Measurements from ENCODE around the gene MCEMP1.

MCEMP1 gene

DNA sequence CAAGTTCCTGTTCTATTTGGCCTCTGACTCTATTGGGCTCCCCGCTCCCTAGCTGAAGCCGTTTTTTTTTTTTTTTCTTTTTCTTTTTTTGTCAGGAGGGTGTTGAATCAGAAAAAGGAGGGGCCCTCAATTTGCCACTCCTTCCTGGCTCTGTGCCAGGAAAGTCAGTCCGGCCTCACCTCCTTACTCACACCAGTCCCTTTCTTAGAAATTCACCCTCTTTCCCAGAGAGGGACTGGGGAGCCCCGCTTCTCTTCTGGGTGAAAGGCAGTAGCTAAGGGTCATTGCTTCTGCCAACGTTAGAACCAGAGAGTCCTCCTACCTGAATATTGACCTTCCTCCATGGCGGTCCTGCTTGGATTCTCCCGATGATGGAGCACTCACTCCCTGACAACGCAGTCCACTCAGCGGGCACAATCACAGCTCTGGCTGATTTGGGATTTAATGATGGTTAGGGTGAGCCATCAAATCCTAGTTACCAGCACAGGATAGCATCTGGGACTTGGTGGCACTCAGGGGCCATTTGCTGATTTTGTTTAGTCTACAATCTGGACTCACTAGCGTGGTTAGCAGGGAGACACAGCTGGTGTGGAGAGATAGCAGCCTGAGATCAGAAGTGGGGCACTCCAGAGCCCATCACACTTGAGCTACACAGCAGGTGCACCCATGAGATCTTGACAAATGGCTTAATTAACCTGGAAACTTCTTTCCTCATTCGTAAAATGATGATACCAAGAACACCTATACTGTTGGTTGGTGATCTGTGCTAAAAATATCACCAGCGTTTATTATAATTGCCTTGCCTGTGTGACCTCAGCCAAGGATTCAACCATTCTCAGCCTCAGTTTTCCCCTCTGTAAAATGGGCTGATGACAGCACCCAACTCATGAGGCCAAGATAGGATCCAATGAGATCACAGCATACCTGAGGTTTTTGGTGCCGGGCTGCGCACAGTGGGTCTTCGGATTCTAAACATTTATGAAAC lies 22.8 kb downstream of the MCEMP1 start:
- DNase-seq = no peak

DNA sequence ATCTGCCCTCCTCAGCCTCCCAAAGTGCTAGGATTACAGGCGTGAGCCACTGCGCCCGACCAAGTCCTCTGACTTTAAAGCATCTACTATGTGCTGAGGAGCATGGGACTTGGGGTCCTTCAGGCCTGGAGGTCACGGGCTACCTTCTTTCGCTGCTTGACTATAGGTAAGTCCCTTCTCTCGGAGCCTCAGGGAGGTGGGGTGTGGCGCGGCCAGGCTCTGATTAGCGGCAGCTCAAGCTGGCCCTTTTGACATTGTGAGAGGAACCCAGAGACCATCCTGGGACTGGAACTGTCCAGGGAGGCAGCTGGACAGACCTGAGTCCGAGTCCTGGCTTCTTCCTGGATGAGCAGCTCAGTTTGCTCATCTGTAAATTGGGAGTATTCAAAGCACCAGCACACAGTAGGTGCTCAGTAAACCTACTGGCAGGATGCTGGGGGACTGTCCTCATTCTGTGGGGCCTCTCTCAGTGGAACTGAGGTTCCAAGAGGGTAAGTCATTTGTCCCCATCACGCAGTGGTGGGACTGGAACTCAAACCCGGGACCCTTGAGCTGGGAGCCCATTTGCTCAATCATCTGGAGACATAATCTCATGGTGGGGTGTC lies 24.3 kb downstream of the MCEMP1 start:
- DNase-seq = no peak

DNA sequence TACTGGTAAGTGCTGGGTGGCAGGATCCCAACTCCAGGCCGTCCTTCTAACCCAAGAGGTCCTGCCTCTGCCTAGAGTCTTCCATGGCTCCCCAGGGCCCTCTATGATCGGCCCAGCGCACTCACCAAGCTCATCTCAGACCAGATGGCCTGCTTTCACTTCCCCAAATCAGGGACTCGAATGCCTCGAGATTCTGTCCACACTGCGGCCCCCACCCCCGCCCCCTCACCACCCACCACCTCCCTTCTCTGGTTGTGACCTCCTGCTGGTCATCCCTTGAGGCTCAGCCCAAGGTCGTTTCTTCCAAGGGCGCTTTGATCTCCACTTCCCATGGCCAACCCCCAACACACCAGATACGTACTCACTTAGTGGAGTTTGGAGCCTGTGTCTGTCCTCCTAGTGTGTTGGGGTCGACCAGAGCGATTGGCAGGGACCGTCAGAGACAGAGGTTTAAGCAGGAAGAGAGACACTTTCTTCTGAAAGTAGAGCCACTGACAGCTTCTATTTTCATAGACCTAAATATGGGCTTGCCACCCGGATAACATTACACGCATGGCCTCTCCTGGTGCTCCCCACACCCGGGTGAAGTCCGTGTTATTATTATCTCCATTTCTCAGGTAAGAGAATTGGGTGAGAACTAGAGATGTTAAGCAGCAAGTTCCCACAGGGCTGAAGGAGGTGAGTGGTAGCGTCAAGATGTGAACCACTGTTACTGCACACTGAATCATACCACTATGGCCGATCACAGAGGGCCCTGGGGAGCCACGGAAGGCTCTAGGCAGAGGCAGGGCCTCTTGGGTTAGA lies 25.0 kb downstream of the MCEMP1 start, which contains the start of gene FCER2:
Gene FCER2 (minus strand): TSS at position 478 of the 804 bp plus-strand sequence. CDS start 2,371 bp downstream, outside the sequence.
- no peak for DNase-seq

DNA sequence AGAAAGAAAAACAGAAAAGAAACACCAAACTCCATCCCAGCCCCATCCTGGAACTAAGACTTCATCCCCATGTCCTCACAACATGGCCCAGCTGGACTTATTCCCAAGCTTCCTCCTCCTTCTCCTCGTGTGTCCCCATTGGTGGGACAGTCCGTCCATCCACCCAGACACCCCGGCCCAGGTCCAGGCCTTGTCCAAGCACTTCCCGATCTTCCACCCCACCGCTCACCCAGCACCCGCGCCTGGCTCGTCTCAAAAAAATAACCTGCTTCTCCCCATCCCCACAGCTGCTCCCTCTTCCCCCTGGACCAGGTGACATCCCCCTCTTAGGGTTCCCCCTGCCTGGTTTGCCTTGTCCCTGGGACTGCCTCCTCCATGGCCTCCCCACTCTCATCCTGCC lies 26.4 kb downstream of the MCEMP1 start:
- DNase-seq = no peak

DNA sequence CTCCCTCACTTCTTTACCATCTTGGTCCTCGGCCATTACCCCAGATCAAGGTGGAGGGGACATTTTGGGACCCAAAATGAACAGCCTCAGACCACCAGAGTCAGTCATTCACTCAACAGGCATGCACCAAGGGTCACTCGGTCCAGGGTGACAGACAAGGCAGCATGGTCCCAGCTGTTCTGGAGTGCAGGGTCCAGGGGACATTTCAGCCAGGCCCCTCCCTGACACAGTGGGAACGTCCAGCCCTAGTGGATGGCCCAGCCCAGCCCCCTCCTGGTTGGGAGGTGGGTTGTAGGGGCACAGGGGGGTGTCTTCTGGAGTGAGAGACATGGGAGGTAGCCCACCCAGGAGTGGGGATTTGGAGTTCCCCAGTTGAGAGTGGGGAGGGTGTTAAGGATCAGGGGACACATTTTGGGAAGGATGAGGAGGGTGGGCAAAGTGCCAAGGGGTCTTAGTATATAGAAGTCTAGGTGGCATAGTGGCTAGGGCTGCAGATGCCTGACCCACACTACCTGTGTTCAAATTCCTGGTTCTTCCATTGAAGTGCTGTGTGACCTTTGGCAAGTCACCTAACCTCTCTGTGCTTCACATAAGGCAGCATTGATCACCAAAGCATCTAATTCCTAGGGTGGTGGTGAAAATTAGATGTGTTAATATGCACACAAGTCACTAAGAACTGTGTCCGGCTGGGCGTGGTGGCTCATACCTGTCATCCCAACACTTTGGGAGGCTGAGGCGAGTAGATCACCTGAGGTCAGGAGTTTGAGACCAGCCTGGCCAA lies 27.6 kb downstream of the MCEMP1 start:
- no peak for DNase-seq

DNA sequence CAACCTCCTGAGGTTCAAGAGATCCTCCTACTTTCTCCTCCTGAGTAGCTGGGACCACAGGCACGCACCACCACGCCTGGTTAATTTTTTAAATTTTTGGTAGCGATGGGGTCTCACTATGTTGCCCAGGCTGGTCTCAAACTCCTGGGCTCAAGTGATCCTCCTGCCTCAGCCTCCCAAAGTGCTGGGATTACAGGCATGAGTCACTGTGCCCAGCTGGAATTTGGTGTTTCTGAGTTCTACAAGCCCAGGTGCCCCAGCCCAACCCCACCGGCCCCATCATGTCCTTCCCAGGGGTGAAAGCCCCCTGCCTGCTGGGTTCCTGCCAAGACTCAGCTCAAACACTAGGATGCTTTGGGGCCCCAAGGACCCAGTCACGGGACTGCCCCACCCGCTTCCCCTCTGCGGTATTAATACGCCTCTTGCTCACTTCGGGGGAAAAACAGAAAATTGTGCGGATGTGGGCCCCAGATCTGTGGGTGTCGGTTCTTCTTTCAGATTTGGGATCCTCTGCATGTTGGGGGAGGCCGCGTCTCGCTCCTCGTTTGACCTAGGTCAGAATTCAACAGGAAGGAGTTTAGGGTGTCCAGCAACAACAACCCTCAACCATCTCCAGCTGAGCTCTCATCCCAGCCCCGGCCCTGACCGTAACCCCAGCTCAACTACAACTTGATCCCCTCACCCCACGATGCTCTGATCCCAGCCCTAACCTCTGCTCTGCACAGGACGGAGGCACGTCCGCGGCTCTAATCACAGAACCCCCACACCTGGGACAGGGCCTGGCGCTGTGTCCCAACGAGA lies 28.7 kb downstream of the MCEMP1 start:
- no peak for DNase-seq

DNA sequence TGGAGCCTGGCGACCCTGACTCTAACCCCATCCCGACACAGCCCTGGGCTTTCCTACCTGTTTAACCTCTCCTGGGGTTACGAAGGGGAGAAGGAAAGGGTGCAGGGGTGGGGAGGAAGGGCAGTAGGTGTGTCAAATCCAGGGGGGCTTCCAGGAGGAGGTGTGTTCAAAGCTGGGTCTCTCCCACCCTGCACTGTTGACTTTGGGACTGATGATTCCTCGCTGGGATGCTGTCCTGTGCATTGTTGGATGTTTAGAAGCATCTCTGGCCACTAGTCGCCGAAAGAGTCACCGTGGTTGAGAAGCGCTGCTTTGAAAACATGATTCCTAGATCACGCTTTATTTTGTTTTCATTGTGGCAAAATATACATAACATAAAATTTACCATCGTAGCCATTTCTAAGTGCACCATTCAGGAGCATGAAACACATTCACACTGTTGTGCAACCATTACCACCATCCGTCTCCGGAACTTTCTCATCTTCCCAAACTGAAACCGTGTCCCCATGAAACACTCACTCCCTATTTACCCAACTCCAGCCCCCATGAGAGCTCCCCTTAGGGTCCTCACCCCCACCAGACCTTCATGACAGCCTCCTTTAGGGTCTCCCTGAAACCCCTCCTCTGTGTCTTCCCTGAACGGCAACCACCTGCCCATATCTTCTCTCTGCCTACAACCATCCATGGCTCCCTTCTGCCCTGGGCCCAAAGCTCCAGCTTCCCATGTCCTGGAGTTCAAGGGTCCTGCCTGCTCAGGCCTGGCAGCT lies 29.5 kb downstream of the MCEMP1 start:
- DNase-seq = no peak

DNA sequence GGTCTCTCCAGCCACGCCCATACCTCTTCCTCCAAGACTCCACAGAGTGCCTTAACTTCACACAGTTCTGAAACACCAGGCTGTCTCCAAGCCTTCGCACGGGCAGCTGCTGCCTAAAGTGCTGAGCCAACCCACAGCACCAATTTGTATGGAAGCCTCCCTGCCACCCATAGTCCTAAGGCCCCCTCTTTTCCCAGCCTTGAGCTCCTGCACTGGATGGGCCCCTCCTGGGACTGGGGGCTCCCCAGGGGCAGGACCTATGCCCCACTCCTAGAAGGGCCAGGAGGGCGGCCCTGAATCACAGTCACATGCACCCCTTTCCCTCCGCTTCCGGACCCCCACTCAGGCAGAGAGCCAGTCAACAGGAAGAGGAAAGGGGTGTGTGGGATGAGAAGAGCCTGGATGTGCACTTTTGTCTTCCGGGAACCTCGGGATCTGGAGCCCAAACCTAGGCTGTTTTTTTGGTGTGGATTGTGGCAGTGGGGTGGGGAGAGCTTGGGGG lies 30.1 kb downstream of the MCEMP1 start:
- no peak for DNase-seq

DNA sequence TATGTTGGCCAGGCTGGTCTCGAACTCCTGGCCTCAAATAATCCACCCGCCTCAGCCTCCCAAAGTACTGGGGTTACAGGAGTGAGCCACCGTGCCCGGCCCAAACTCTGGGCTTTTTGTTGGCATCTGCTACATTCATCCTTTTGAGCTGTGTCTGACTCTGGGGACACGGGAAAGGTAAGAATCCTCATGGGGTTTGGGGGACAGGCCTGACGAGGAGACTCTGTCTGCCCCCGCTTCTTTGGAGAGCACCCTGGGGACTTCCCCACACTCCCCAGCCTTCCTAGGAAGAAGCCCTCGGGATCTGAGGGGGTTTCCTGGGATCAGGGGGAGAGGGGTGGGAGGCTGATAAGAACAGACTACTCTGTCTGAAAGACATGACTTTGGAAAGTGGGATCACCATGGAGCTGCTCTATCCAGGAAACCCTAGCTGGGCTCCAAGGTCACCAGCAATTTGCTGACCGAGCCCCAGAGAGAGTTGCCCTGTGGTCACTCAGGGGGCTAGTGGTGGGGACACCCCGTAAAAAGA lies 33.1 kb downstream of the MCEMP1 start:
- no peak for DNase-seq

DNA sequence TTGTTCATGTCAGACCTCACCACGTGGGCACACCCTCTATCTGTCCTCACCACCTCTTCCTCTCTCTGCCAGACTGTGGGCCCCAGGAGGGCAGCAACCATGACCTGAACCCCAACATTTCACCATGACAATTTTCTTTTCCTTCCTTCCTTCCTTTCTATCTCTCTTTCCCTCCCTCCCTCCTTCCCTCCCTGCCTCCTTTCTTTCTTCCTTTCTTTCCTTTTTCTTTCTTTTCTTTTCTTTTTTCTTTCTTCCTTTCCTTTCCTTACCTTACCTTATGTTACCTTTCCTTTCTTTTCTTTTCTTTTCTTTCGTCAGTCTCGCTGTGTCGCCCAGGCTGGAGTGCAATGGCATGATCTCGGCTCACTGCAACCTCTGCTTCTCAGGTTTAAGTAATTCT lies 33.7 kb downstream of the MCEMP1 start:
- no peak for DNase-seq

DNA sequence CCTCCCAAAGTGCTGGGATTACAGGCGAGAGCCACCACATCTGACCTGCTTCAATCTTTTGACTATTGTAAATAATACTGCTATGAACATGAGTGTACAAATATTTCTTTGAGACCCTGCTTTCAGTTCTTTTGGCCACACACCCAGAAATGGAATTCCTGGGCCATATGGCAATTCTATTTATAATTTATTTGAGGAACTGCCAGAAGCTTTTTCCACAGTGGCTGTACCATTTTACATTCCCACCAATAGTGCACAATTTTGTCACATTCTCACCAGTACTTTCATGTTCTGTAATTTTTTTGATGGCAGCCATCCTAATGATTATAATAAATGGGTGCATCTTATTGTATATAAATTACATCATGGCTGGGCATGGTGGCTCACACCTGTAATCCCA lies 38.8 kb downstream of the MCEMP1 start:
- no peak for DNase-seq

DNA sequence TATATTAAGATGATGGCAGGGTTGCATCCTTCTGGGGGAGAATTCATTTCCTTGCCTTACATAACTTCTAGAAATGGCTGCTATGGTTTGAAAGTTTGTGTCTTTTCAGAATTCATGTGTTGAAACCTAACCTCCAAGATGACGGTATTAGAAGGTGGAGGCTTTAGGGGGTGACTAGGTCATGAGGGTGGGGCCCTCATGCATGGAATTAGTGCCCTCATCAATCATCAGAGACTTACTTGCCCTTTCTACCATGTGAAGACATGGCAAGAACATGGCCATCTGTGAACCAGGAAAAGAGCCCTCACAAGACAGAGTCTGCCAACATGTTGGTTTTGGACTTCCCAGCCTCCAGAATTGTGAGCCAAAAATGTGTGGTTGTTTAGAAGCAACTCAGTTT lies 39.9 kb downstream of the MCEMP1 start:
- DNase-seq = no peak

DNA sequence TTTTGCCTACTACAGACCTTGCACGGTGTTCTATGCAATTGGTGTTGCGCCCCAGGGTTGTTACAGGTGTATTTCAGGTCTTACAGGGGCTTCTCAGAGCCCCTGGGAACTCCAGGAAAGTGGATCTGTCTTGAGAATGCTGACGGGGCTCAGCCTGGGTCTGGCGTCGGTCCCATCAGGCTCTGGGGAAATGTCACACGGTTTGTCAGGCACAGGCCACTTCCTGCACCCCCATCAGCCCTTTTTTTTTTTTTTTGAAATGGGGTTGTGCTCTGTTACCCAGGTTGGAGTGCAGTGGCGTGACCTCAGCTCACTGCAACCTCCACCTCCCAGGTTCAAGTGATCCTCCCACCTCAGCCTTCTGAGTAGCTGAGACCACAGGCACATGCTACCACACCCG lies 41.8 kb downstream of the MCEMP1 start:
- DNase-seq = no peak

DNA sequence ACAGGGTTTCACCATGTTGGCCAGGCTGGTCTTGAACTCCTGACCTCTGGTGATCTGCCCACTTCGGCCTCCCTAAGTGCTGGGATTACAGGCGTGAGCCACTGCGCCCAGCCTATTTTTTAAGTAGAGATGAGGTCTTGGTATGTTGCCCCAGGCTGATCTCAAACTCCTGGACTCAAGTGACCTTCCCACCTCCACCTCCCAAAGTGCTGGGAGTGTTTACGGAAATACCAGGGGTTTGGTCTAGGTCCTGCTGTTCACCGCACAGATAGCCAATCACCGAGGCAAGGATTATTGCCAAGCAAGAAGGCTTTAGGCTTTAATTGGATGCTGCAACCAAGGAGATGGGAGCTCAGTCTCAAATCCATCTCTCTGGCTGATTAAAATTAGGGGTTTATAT lies 43.5 kb downstream of the MCEMP1 start:
- DNase-seq = no peak

DNA sequence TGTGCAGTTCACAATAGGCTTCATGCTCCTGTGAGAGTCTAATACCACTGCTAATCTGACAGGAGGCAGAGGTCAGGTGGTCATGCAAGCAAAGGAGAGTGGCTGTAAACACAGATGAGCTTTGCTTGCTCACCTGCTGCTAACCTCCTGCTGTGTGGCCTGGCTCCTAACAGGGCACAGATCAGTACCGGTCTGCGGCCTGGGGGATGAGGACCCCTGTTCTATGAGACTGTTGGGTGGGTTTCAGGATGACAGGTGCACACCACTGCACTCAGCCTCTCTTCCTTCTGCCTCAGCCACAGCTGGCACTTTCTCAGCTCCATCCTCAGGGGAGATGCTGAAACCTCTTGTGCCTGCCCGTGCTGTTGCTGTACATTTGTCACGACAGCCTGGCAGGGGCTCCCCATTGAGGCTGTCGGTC lies 45.4 kb downstream of the MCEMP1 start:
- peak; percentile 59 for DNase-seq

DNA sequence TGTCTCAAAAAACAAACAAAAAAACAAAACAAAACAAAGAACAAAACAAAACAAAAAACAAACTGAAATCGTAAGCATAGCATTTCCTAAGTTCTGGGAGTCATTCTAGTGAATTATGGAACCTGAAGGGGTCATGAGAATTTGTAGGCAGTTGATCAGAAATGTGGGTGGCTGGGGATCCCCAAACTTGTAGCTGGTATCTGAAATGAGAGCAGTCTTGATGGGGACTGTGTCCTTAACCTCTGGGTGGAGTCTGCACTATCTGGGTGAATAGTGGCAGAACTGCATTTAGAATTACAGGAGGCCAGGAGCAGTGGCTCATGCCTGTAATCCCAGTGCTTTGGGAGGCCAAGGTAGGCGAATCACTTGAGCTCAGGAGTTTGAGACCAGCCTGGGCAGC lies 48.9 kb downstream of the MCEMP1 start:
- DNase-seq = no peak

DNA sequence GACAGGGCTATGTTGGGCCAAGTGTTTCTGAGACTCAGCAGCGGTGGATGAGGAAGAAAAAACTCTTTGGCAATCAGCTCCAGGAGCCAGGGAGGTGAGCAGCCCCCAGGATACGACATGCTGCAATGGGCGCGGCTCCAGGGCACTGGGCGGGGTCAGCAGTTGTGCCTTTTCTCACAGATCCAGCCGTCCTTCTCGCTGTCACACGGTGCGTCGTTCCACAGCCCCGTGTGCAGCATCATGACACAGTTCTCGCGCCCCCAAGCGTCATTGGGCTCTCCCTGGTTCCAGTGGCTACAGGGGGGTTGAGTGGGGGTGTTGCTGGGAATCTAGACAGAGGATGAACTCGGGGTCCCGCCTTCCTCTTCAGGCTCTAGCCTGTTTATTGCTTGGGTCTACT lies 52.3 kb downstream of the MCEMP1 start:
- DNase-seq = no peak

Measured in NCI-H774 (cell line).